Activated CD8-positive, alpha-beta memory T cell treated with anti-CD3 and anti-CD28 coated beads for 36 hours (primary cell): ENCODE data around the gene ARID1B. TPM values are rescaled to one million over a fixed set of nuclear protein-coding genes. Genes with fewer than 3 reads are reported as not detected.

Experiments
- CTCF ChIA-PET: fragments of 350-600 bp; sonication (Branson Sonifier 250); formaldehyde crosslinking; loops from one replicate; lab custom pipeline; 2021; ENCODE audit warnings: antibody characterized with exemption; lab: Charles Lee
- POLR2A ChIA-PET: fragments of 350-600 bp; sonication (Branson Sonifier 250); formaldehyde crosslinking; loops from one replicate; lab custom pipeline; 2021; ENCODE audit warnings: antibody characterized with exemption; lab: Charles Lee
- total RNA-seq, 2 experiments: library from RNA; stranded (reverse); gene quantifications; one replicate each; pipeline ENCODE4 v1.2.3, GENCODE V29; 2021

ARID1B gene
- total RNA-seq, 2 experiments from 2014 or later, result 48.4 to 49.5 TPM

DNA sequence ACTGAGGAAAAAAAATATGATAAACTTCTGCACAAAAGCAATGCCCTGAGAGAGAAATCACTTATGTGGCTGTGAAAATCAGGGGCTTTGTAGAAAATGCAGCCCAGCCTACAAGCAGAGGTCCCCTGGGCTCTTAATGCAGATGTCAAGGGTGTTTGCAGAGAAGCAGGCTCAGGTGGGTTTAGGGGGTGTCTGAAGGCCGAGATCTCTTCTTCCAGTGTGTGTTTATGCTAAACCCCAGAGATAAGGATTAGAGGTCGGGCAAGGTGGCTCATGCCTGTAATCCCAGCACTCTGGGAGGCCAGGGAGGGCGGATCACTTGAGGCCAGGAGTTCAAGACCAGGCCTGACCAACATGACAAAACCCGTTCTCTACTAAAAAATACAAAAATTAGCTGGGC, 467.6 kb downstream of the ARID1B start:
- POLR2A ChIA-PET, result no interaction called here
- CTCF ChIA-PET, result no interaction called here

DNA sequence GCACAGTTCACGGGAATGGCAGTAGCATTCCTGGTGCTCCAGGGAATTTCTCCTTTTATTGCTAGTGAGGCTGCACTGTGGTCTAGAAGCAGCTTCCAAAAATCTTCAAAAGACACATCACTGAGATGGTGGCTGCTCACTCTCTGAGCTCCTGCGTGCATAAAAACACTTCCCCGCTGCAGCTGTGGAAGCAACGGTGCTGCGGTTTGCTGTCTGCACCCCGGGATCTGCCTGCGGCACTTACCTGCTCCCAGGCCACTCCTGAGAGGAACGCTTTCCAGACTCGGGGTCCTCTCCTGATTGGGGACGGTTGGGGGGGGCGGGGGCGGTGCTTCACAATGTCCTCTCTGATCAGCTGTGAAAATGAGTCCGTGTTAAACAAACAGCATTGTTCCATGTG, 468.3 kb downstream of the ARID1B start:
- ChIA-PET CTCF (no interaction called here), POLR2A (no interaction called here)

DNA sequence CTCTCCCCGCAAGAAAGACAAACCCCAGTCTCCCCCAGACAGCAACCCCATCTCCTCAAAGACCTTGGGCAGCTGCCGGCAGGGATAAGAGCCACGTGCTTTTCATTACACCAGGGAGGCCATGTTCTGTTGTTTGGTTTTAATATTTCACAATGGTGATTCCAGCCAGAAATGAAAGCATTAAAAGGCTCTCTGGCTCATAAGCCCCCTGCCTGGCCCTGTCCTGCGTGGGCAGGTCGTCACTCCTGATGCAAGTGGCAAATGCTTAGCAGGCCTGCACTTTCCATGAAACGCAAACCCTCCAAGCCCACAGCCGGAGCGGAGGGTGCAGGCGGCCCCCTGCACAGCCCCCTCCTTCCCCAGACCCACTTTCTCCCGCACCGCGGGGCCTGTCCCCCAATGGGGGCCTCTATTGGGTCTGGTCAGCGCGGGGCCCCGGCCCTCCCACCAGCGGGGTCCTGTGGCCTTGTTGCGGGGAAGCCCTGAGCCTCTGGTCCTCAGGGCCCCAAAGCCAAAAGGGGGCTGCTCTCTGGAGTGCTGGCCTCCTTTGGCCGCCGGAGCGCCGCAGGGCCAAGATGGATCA, 469.0 kb downstream of the ARID1B start:
- CTCF ChIA-PET, result no interaction called here

DNA sequence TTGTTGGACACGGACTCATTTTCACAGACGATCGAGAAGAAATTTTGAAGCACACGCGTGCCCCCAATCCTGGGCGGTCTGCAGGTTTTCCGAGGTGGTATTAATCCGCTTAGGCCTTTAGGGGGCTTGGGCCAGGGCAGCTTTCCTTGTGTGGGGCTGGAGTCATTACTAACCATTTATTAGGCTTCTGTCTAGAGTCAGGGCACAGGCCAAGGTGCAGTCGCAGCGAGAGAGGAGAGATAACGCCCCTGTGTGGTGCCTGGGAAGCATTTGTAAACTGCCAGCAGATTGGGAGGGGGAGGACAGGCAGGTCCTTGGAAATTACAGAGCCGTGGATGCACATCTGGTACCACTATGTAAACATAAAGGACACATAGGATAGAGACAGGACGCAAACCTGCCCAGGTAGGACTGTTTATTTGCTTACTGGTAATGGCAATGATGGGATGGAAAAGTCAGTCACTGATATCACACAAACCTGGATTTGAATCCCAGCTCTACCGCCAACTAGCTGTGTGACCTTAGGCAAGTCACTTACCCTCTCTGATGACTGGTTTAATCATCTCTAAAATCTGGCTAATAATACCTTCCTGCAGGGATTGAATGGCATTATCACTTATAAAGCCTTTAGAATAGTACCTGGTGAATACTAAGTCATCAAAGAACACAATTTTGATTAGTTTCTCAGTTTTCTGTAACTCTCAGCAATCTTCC, 469.8 kb downstream of the ARID1B start:
- ChIA-PET POLR2A (no interaction called here), CTCF (no interaction called here)

More for the DNA sequence above, 469.0 kb downstream of the ARID1B start:
- POLR2A ChIA-PET, result no interaction called here

DNA sequence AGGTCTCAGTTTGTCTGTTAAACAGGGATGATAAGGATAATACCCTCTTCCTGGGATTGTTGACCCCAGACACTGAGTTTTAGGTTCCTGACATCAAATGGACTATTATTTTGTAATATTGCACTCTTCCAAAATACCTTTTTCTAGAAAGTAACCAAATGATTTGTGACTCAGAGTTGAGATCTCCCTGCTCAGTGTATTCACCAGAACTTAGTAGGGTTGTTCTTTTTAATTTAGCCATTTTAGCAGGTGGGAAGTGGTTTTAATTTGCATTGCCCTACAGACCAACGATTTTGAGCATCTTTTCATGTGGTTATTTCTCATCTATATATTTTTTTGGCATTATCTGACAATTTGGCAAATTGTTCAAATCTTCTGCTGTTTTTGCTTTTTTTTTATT, 471.1 kb downstream of the ARID1B start:
- CTCF ChIA-PET, result no interaction called here
- POLR2A ChIA-PET, result no interaction called here

DNA sequence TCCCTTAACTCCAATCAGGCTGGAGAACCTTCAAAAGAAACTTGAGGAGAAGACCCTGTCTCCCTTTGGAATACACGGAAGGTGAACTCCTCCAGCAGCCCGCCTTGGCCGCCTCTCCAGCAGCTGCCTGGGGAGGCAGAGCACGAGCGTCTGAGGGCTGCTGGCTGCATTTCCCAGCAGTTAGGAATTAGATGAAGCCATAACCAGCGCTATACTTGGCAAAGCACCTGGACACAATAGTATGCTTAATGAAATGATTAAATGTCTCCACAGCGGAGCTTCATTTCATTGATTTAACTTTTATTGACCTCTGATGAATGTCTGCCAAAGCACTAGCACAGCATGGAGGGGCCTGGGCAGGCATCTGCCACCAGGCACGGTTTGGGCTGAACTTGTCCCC, 472.6 kb downstream of the ARID1B start:
- ChIA-PET CTCF (interaction anchor here (1.1 kb wide), 1 partner anchor 25 kb away, joined by 3 read pairs; no protein-coding TSS in a partner anchor), POLR2A (no interaction called here)

DNA sequence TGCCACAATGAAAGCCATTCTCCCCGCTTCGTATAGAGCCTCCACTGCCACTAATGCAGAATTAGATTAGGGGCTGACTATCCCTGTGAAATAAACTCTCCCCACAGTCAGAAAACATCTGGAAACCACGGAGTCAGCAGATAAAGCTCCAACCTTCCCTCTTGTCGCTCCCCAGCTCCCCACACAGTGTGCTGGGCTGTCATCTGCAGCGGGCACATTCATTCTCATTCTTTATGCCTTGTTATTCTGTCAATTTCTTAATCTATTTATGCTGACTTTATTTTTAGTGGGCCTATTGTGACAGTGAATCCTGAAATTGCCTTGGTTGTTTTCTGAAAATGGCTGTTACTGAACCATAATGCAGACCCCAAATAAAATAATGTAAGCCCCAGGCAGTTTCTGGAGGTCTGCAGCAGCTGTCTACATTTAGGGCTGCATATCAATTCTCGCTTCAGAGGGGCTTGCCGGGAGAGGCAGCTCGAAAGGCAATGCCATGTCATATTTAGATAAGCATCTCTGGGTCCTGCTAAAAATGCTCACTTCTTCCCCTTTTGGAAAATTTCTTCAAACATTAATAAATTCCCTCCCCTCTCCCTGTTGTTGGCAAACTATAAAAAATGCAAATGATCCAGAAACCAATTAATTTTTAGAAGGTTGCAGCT, 474.5 kb downstream of the ARID1B start:
- CTCF ChIA-PET, result no interaction called here

DNA sequence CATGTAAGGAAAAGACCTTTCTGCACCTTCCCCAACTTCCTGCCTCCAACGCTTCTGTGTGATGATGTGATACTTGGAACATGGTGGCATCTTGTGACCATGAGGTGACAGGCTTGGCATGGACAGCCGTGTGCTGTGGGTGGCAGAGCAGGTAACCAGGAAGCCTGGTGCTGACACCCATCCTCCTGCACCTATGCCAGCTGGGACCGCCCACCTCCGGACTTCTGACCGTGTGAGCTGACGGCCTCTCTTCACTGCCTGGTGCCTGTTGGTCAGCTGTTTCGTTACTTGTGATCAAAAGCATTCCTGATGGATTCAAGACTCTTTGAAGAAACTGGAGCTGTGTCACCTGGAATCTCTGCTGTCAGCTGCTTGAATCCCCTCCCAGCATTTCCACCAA, 475.8 kb downstream of the ARID1B start:
- ChIA-PET POLR2A (no interaction called here), CTCF (interaction anchor here (0.6 kb wide), 1 partner anchor 776 kb away, joined by 3 read pairs; no protein-coding TSS in a partner anchor)

More for the DNA sequence above, 474.5 kb downstream of the ARID1B start:
- POLR2A ChIA-PET, result no interaction called here

DNA sequence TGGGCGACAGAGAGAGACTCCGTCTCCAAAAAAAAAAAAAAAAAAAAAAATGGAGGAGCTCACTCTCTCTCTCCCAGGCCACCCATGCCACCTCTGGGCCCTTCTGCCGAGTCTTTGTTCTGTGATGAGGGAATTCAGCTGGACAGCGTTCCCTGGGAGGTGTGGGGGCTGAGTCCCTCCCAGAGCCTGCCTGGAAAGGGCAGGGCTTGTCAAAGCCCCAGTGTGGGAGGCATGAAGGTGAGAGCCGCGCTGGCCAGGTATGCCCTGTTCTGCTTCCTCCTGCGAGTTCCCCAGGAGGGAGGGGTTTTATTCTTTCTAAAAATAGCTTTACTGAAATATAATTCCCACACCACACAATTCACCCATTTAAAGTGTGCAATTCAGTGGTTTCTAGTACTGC, 476.5 kb downstream of the ARID1B start:
- ChIA-PET CTCF (interaction anchor here (0.6 kb wide), 2 partner anchors 228 to 777 kb away, joined by 3 read pairs; no protein-coding TSS in a partner anchor), POLR2A (no interaction called here)

DNA sequence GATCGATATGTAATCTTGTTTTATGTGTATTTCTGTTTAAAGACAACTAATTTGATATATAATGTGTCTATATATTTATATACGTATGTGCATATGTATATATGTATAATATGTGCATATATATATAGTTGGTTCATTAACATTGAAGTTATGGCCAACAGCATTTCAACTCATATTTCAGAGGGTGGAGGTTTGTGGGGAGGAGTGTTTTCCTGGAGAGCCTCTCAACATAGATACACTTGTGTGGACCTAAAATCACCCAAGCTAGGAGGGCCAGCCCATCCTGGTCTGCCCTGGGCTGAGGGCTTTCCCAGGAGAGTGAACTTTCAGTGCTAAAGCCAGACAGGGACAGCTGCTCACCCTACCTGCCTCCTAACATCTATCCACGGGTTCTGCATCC, 477.4 kb downstream of the ARID1B start:
- ChIA-PET CTCF (no interaction called here), POLR2A (no interaction called here)

DNA sequence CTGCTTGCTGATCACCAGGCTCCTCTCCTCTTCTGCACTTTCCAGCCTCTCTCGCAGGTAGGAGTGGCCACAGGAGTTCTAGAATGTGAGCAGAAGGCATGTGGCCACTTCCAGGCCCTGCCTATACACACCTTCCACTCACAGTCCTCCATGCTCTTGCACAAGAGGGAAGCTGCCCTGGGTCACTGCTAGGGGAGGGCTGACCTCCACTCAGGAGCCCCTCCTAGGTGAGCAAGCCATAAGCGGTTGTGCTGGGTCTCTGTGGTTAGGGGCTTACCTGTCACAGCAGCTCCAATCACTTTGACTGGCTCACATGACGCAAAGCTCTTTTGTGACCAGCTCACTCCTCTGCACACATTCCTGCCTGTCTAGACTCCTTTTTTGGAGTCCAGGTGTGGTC, 477.9 kb downstream of the ARID1B start:
- POLR2A ChIA-PET, result no interaction called here
- CTCF ChIA-PET, result no interaction called here

DNA sequence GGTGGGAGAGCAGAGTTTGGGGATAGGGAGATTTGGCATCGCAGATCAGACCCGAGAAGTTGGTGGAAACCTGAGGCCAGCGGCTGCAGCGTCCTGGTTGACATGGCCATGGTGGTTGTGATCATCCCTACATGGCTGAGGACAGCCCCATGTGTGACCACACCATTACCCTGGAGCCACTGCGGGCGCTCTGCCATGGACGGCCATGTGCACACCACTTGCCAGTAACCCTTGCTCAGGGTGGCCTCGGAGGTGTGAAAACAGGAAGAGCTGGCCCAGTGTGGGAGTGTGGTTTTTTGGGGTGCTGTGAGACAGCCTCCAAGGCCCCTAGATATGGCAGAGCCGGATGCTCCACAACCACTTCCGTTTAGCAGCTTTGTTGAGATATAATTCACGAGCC, 481.7 kb downstream of the ARID1B start:
- ChIA-PET POLR2A (no interaction called here), CTCF (no interaction called here)

DNA sequence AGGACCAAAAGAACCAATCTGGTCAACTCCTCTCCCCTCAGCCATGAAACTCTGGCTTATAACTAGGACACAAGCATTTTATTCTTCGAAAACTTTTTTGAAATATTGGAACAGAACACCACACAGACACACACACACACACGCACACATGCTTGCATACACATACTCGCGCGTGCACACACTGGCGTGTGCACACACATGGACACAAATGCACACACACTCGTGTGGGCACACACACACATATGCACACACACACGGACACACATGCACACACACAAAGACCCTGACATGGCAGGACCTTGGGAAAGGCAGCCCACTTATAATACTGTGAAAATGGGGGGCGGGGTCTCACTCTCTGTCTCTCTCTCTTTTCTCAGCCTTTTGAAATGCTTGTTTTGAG, 482.3 kb downstream of the ARID1B start:
- ChIA-PET POLR2A (no interaction called here), CTCF (no interaction called here)
